ENCODE results near the gene HNRNPM. TPM values are rescaled to one million over a fixed set of nuclear protein-coding genes. Genes with fewer than 3 reads are reported as not detected.

Gene HNRNPM
- total and polyA plus RNA-seq, 2 donors (not counting 1 experiment from before 2014, with no cell fraction given) = 137 to 221 TPM

DNA sequence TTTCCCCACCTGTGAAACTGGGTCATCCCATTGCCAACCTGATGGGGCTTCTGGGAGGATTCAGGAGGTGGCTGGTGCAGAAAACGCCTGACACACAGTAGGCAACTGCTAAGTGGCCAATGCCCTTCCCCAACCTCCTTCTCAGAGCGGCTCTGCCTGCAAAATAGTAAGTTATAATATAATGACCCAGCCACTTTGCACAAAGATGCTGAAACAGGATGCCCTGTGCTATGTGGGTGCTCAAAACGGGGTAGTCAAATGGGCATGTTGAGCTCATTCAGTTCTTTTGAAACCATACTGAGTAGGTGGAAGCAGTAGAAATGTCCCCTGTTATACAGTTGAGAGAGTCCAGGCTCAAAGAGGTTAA lies 31.2 kb upstream of the HNRNPM start:
- Histone ChIP-seq H3K27me3 (replicated peaks in 1 of 4; ENCODE audit: control extremely low read depth in 1 of 4, control insufficient read depth in 3 of 4, insufficient read depth in 4 of 4, low read length in 3 of 4) (no peaks in the 10 kb centered on the region), H2AFZ (ENCODE audit: insufficient read depth, low read depth, low read length, poor library complexity, severe bottlenecking) (peak overlapping the region; percentile 72), H3K9ac (ENCODE audit: low read length) (peak overlapping the region; percentile 76), H3K79me2 (ENCODE audit: control insufficient read depth, insufficient read depth, low read length) (peaks cover 7% of the 10 kb centered on the region), H4K20me1 (ENCODE audit: control insufficient read depth, insufficient read depth, low read length, poor library complexity, severe bottlenecking) (no peaks in the 10 kb centered on the region), H3K9me3 (ENCODE audit: control extremely low read depth in 1 of 3, control insufficient read depth in 2 of 3, insufficient read depth in 1 of 3, low read length in 2 of 3) (no peaks in the 10 kb centered on the region), H3K4me2 (replicated peaks; ENCODE audit: low read depth, low read length, poor library complexity, severe bottlenecking) (peak overlapping the region; percentile 84), H3K36me3 (replicated peaks in 1 of 2; ENCODE audit: control extremely low read depth in 1 of 2, control insufficient read depth in 1 of 2, extremely low read depth in 1 of 2, insufficient read depth in 2 of 2, low read length in 1 of 2) (no peaks in the 10 kb centered on the region), H3K4me3 (ENCODE audit: control extremely low read depth in 1 of 5, extremely low read depth in 1 of 5, insufficient read depth in 1 of 5, low read depth in 2 of 5, low read length in 4 of 5) (peak overlapping the region; percentile 52 to 82 (median 65)), H3K4me1 (ENCODE audit: control insufficient read depth in 2 of 2, insufficient read depth in 2 of 2, low read length in 2 of 2) (peaks cover 5 to 9% of the 10 kb centered on the region in 2 donors), H3K27ac (ENCODE audit: low read length in 2 of 2) (peak overlapping the region in 1 of 2 donors; percentile 59)
- Mint-ChIP-seq H3K9me3 (ENCODE audit: insufficient read depth) (no peaks in the 10 kb centered on the region), H3K4me3 (peak overlapping the region; percentile 68), H3K4me1 (peaks cover 11% of the 10 kb centered on the region), H3K27ac (peak overlapping the region; percentile 16), H3K27me3 (no peaks in the 10 kb centered on the region)
- POLR2A ChIA-PET = interaction anchor here (0.6 to 2.9 kb wide), 6 partner anchors 23 to 168 kb away, joined by 3 to 19 read pairs (median 6); partner anchors contain the start of genes HNRNPM, RAB11B and ZNF414
- DNase-seq (no peak), ATAC-seq (ENCODE audit: low read depth) (no peak)
- WGBS (ENCODE audit: insufficient coverage) = 14% methylated on average over 1 of the region's 3 CpGs
- CTCF ChIA-PET = interaction anchor here (0.7 to 5.5 kb wide), 14 partner anchors 10 to 1836 kb away, joined by 3 to 49 read pairs (median 10); partner anchors contain the start of genes HNRNPM, MYO1F, RAB11B and ZNF414
- intact Hi-C loops (cut with micrococcal nuclease) = loop anchor here (1.0 kb wide), 5 partner anchors 23 to 156 kb away; partner anchors contain the start of genes HNRNPM and RAB11B
- TF ChIP-seq EZH2 (IDR thresholded peaks at IDR 0.05; ENCODE audit: borderline replicate concordance, insufficient read depth, low read depth, low read length, poor library complexity, severe bottlenecking) = no peak
- TF ChIP-seq, protein P1, sequence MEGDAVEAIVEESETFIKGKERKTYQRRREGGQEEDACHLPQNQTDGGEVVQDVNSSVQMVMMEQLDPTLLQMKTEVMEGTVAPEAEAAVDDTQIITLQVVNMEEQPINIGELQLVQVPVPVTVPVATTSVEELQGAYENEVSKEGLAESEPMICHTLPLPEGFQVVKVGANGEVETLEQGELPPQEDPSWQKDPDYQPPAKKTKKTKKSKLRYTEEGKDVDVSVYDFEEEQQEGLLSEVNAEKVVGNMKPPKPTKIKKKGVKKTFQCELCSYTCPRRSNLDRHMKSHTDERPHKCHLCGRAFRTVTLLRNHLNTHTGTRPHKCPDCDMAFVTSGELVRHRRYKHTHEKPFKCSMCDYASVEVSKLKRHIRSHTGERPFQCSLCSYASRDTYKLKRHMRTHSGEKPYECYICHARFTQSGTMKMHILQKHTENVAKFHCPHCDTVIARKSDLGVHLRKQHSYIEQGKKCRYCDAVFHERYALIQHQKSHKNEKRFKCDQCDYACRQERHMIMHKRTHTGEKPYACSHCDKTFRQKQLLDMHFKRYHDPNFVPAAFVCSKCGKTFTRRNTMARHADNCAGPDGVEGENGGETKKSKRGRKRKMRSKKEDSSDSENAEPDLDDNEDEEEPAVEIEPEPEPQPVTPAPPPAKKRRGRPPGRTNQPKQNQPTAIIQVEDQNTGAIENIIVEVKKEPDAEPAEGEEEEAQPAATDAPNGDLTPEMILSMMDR (IDR thresholded peaks at IDR 0.05) = no peak

DNA sequence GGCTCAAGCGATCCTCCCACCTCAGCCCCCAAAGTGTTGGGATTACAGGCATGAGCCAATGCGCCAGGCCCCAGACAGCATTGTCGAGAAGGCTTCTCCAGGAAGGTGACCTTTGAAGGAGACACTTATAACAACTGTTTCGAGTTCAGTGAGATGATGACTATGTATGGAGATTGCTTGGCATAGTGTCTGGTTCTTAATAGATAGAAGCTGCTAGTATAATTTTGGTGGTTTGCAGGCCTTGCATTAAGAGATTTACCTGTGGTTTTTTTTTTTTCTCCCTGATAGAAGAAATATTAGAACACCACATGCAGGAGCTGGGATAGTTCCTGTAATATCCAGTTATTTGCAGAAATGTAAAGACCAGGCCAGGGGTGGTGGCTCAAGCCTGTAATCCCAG lies 28.0 kb upstream of the HNRNPM start:
- Histone ChIP-seq H3K79me2 (ENCODE audit: control insufficient read depth, insufficient read depth, low read length) (peaks cover 7% of the 10 kb centered on the region), H3K27me3 (replicated peaks in 1 of 4; ENCODE audit: control extremely low read depth in 1 of 4, control insufficient read depth in 3 of 4, insufficient read depth in 4 of 4, low read length in 3 of 4) (no peaks in the 10 kb centered on the region), H3K27ac (ENCODE audit: low read length in 2 of 2) (no peak overlapping the region), H3K36me3 (replicated peaks in 1 of 2; ENCODE audit: control extremely low read depth in 1 of 2, control insufficient read depth in 1 of 2, extremely low read depth in 1 of 2, insufficient read depth in 2 of 2, low read length in 1 of 2) (peaks cover 0 to under 1% of the 10 kb centered on the region in 2 experiments), H3K4me3 (ENCODE audit: control extremely low read depth in 1 of 5, extremely low read depth in 1 of 5, insufficient read depth in 1 of 5, low read depth in 2 of 5, low read length in 4 of 5) (no peak overlapping the region), H3K4me1 (ENCODE audit: control insufficient read depth in 2 of 2, insufficient read depth in 2 of 2, low read length in 2 of 2) (peaks cover 5 to 9% of the 10 kb centered on the region in 2 donors), H3K9ac (ENCODE audit: low read length) (no peak overlapping the region), H3K4me2 (replicated peaks; ENCODE audit: low read depth, low read length, poor library complexity, severe bottlenecking) (no peak overlapping the region), H2AFZ (ENCODE audit: insufficient read depth, low read depth, low read length, poor library complexity, severe bottlenecking) (no peak overlapping the region), H3K9me3 (ENCODE audit: control extremely low read depth in 1 of 3, control insufficient read depth in 2 of 3, insufficient read depth in 1 of 3, low read length in 2 of 3) (no peaks in the 10 kb centered on the region), H4K20me1 (ENCODE audit: control insufficient read depth, insufficient read depth, low read length, poor library complexity, severe bottlenecking) (no peaks in the 10 kb centered on the region)
- DNase-seq = no peak
- CTCF ChIA-PET = interaction anchor here (1.3 kb wide), 1 partner anchor 24 kb away, joined by 5 read pairs; no protein-coding TSS in a partner anchor
- H3K4me1 Mint-ChIP-seq = peaks cover 8% of the 10 kb centered on the region
- 75% methylated on average over 2 of the region's 4 CpGs for WGBS (ENCODE audit: insufficient coverage)
- TF ChIP-seq, protein P1 (IDR thresholded peaks at IDR 0.05) = no peak
- TF ChIP-seq EZH2 (IDR thresholded peaks at IDR 0.05; ENCODE audit: borderline replicate concordance, insufficient read depth, low read depth, low read length, poor library complexity, severe bottlenecking) = no peak
- intact Hi-C loops (cut with micrococcal nuclease) = no loop called here
- ATAC-seq (ENCODE audit: low read depth) = no peak
- no peaks in the 10 kb centered on the region for H3K9me3 Mint-ChIP-seq (ENCODE audit: insufficient read depth)
- POLR2A ChIA-PET = no interaction called here
- no peak overlapping the region for H3K4me3 Mint-ChIP-seq
- no peaks in the 10 kb centered on the region for H3K27me3 Mint-ChIP-seq
- H3K27ac Mint-ChIP-seq = no peak overlapping the region

Measured in B cell (primary cell).